GM21528 (cell line): ENCODE measurements around the gene TTC21A.
"Not testable (repeated sequence)": the region's sequence is repeated elsewhere in the genome, so short reads cannot be mapped to it uniquely, and the experiment has no call there.

Experiments used
- ATAC-seq: cut with Tn5 transposase; IDR thresholded peaks from one replicate; pipeline ENCODE4 v1.9.1; 2021; ENCODE audit warnings: mild to moderate bottlenecking, moderate library complexity; ENCODE audit not compliant: unreplicated experiment, low FRiP score

Gene TTC21A

DNA sequence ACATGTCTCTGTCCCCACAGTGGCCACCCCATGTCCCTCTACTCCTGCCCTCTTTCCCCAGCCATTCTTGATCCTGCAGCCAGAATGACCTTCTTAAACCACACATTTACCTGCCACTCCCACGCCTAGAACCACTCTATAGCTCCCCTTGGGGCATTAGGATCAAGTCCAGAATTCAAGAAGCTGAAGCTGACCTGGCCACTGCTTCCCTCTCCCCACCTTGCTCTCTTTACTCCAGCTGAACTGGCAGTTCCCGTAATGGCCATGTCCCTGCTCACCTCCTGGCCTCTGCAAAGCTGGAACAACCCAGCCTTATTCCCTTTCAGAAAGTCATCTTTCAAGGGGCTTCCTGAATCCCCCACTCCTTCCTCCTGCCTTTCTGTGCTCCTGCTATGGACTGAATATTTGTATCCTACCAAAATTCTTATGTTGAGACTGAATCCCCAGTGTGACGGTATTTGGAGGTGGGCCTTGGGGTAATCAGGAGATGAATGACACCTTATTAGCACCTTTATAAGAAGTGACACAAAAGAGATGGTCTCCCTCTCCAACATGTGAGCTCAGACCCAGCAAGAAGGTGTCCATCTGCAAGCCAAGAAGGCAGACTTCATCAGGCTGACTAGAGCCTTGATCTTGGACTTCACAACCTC is 42.1 kb downstream of the TTC21A start:
- ATAC-seq, result no peak

DNA sequence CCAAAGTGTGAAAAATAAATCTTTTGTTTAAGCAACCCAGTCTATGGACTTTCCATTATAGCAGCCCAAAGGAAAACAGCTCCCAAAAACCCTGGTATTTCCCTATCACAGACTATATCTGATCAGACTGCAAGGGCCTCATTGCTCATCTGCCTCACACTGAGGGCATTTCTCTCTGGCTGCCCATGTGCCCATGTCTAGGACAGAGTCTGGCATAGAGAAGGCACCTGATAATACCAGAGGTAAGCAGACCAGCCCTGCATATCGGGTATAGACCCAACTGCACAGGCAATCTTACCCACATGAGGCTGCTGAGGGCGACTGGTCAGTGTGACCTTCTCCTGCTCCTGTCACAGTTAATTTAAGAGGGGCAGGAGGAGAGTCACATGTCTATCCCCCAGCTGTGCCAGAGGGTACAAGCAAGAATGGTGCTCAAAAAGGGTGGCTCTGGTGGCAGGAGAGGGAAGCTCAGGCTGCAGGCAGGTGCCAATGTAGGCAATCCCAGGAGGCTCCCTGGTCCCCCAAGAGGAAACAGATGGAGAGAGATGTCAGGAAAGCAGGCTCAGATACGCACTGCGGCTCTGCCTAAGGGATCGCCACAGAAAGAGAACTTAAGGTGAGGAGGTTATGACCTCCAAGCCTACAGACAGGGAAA is 42.8 kb downstream of the TTC21A start:
- ATAC-seq, result no peak

- no peak for ATAC-seq
Observed at GRCh38 chr3:39150803-39151631, 43.5 kb downstream of the TTC21A start.

DNA sequence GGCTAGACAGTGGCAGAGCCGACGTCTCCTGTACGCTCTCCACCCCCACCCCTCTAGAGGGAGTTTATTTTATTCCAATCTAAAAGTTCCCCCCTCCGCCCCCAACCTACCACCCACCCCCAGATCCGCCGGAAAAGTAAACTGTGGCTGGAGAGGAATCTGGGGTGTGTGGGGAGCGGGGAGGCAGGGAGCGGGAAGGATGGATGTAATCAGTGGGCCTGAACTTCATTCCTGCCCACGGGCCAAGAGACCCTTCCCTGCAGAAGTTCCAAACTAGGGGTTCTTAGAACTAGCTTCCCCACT is 46.4 kb downstream of the TTC21A start:
- ATAC-seq, result no peak

DNA sequence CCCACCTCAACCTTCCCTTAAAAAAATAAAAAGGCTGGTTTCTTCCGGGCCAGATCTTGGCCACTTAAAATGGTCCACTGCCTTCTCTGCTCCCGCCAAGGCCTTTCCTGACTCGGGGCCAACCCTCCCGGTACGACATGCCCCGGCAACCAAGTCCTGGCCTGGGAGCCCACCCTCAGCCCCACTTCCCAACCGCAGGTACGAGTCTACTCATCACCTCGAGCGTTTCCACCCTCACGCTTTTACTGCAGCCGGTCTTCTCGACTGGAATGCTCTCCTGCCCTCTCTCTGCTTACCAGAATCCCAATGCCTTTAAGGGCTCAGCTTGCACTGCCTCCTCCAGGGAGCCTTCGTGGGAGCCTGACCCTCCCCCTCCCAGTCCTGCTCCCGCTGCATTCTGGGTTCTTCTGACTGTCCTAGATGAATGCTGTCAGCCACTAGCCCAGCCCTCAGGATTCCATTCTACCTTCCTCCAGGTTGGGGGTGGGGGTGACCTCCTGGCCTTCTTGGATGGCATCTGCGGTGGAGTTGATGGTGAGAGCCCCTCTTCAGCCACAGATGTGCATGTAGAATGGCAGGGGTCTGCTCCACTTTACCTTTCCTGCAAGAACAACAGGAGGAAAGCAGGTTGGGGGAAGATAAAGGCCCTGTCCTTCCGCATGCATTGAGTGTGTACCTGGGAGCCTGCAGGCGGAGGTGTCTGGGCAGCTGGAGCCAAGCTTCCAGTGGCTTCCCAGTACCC is 47.0 kb downstream of the TTC21A start:
- no peak for ATAC-seq

DNA sequence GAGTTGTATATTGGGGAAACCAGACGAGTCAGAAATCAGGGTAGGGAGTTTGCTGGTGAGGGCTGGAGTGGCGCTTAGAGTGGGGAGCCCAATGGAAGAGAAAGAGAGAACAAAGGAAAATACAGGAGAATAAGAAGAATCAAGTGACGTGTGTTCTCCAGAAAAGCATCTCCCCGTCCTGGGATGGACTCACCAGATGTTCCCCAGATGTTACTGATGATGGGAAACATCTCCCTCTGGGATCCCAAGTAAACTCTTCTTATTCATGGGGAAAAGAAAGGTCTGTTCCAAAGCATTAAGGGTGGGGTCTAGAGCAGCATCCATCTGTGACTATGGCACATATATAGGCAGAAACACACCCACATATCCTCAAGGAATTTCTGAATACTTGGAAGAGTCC is 48.9 kb downstream of the TTC21A start:
- ATAC-seq, result no peak

DNA sequence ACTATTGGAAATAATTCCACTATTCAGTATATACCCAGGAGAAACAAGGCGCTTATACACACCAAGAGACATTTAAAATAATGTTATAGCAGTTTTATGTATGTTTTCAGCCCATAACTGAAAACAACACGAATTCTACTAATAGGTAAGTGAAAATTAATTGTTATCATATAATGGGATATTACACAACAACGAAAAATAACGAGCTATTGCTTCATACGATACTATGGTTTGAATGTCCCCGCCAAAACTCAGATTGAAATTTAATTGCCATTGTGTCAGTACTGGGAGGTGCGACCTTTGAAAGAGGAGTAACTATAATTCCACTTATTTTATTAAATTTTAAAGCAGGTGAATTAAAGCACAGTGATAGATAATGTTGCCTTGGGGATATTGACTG is 49.9 kb downstream of the TTC21A start:
- ATAC-seq, result no peak

GRCh38 chr3:39158148-39158715 is 50.8 kb downstream of the TTC21A start:
- ATAC-seq, result no peak

- no peak for ATAC-seq
Observed at GRCh38 chr3:39164414-39164813, 56.9 kb downstream of the TTC21A start.

- ATAC-seq, result no peak
Observed at GRCh38 chr3:39165518-39165917, 58.0 kb downstream of the TTC21A start.

GRCh38 chr3:39166134-39166710 is 58.7 kb downstream of the TTC21A start:
- no peak for ATAC-seq

DNA sequence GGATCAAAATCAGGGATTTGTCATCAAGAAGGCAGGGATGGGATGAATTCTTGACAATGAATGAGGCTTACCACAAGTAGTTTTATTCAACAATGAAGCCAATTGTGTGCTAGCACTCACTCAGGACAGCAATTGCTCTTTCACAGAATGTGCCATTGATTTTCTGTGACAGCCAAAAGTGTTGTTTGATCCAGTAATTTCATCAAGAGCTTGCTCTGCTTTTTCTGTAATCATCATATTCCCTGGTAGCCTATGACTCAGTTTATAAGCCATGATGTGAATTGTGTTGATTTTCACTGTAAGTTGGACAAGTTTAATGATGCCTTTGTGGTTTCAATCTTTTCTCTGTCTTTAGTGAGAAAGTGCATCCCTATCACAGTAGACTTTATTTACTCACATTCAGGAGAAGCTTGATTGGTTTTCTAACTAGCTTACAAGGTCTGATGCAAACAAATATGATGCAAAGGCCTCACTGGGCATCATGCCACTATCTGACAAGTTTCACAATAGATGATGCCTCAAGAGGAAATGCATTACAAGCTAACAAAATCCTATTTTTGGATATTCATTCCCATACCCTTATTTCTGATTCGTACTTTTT is 59.6 kb downstream of the TTC21A start:
- no peak for ATAC-seq

- no peak for ATAC-seq
Observed at GRCh38 chr3:39168156-39168780, 60.8 kb downstream of the TTC21A start.

GRCh38 chr3:39169712-39170111 is 62.2 kb downstream of the TTC21A start:
- no peak for ATAC-seq

DNA sequence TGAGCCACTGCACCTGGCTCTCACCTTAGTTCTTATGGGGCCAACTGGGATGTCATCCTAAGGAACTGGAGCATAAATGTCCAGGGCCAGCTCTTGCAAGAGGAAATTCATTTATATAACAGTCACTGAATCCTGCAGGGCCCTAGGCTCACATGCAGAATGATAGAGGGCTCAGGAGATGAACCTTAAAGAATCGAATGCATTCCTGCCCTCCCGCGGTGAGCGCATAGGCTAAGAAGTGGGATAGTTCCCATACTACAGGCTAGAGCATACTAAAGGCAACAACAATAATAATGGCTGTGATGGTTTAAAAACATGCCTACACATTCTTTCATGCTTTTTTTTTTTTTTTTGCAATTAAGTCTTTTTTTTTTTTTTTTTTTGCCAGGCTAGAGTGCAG is 63.0 kb downstream of the TTC21A start:
- ATAC-seq, result no peak

DNA sequence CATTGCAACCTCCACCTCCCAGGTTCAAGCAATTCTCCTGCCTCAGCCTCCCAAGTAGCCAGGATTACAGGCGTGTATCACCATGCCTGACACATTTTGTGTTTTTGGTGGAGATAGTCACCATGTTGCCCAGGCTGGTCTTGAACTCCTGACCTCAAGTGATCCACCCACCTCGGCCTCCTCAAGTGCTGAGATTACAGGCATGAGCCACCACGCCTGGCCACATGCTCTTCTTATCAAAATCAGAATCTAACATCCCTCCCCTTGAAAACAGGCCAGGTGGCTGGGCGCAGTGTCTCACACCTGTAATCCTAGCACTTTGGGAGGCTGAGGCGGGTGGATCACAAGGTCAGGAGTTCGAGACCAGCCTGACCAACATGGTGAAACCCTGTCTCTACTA is 63.4 kb downstream of the TTC21A start:
- not testable (repeated sequence) for ATAC-seq

DNA sequence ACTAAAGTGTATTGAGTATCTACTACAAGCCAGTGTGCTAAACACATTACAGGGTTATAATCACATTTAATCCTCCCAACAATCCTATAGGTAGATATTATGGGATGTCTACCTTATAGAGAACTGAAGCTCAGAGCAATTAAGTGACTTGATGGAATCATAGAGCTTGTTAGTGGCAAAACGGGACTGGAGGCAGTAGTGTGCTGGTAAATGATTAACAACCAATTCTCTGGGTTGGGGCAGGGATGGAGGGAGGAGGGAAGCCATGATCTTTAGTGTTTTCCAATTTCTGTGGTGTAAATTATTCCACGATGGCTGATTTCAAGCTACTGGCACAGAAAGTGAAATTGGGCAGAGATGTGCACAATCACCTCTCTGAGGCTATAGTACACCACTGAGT is 64.4 kb downstream of the TTC21A start:
- no peak for ATAC-seq

DNA sequence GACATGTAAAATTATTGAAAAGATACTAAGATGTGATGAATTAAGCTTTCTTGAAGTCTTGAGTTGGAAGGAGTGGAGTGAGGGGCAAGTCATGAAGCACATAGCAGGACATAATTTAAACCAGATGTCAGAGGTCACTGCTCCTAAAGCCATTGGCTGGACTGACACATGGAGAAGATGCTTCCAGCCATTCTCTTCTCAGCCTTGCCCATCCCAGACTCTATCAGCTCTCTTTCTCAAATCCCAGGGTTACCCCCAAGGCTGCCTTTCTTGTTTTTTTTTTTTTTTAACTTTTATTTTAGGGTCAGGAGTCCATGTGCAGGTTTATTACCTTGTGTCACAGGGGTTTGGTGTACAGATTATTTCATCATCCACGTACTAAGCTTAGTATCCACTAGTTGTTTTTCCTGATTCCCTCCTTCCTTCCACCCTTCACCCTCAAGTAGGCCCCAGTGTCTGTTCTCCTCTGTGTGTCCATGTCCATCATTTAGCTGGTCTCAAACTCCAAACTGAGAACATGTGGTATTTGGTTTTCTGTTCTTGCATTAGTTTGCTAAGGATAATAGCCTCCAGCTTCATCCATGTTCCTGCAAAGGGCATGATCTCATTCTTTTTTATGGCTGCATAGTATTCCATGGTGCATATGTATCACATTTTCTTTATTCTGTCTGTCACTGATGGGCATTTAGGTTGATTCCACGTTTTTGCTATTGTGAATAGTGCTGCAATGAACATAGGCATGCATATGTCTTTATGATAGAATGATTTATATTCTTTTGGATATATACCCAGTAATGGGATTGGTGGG is 66.0 kb downstream of the TTC21A start:
- no peak for ATAC-seq
